Progenitor cell of endocrine pancreas (in vitro differentiated cells): ENCODE data around the gene PIK3IP1. TPM values are rescaled to one million over a fixed set of nuclear protein-coding genes. Genes with fewer than 3 reads are reported as not detected.

Experiments
- DNase-seq: peaks from one replicate; pipeline ENCODE4 v3.0.0; 2021; ENCODE audit warnings: low spot score; ENCODE audit not compliant: unreplicated experiment
- H3K27ac Mint-ChIP-seq: 2 replicates; pipeline ENCODE4 v1.8.0; 2021; ENCODE audit warnings: mild to moderate bottlenecking, moderate library complexity, mixed read lengths
- H3K27me3 Mint-ChIP-seq: 2 replicates; pipeline ENCODE4 v1.8.0; 2021; ENCODE audit warnings: mixed read lengths
- H3K36me3 Mint-ChIP-seq: 2 replicates; pipeline ENCODE4 v1.8.0; 2022; ENCODE audit warnings: mixed read lengths; ENCODE audit not compliant: insufficient read depth
- H3K4me1 Mint-ChIP-seq: 2 replicates; pipeline ENCODE4 v1.8.0; 2021; ENCODE audit warnings: low read depth, mixed read lengths
- H3K4me3 Mint-ChIP-seq: 2 replicates; pipeline ENCODE4 v1.8.0; 2021; ENCODE audit warnings: low read depth, mild to moderate bottlenecking, moderate library complexity, mixed read lengths
- H3K9me3 Mint-ChIP-seq: 2 replicates; pipeline ENCODE4 v1.8.0; 2021; ENCODE audit warnings: low read depth, mixed read lengths
- CTCF ChIP-seq: fragments of 200-600 bp; sonication (generic); IDR thresholded peaks from one replicate; pipeline ENCODE4 v1.5.0; 2021; ENCODE audit warnings: antibody characterized with exemption, mild to moderate bottlenecking; ENCODE audit not compliant: unreplicated experiment
- total RNA-seq: library from RNA; stranded (reverse); gene quantifications from 2 replicates; pipeline ENCODE4 v1.2.1, GENCODE V29; 2021

Gene PIK3IP1
- total RNA-seq, 1 donor from 2014 or later, result 7.6 TPM

GRCh38 chr22:31282748-31283468 lies 9.4 kb downstream of the PIK3IP1 start:
- Mint-ChIP-seq H3K27ac (no peak overlapping the region), H3K27me3 (no peaks in the 10 kb centered on the region), H3K4me3 (no peak overlapping the region), H3K4me1 (peaks cover 19% of the 10 kb centered on the region), H3K36me3 (peaks cover 3% of the 10 kb centered on the region), H3K9me3 (no peaks in the 10 kb centered on the region)
- DNase-seq, result no peak
- no peak for TF ChIP-seq CTCF

- no peak overlapping the region for H3K4me3 Mint-ChIP-seq
- DNase-seq, result no peak
- H3K27me3 Mint-ChIP-seq, result no peaks in the 10 kb centered on the region
- TF ChIP-seq CTCF, result no peak
- H3K4me1 Mint-ChIP-seq, result peaks cover 19% of the 10 kb centered on the region
- no peak overlapping the region for H3K27ac Mint-ChIP-seq
- no peaks in the 10 kb centered on the region for H3K9me3 Mint-ChIP-seq
- H3K36me3 Mint-ChIP-seq, result peaks cover 3% of the 10 kb centered on the region
Measured at GRCh38 chr22:31281733-31282132, 10.6 kb downstream of the PIK3IP1 start.

- Mint-ChIP-seq H3K27me3 (no peaks in the 10 kb centered on the region), H3K4me1 (peaks cover 17% of the 10 kb centered on the region), H3K27ac (peak overlapping the region; percentile 50), H3K36me3 (peaks cover 6% of the 10 kb centered on the region), H3K9me3 (no peaks in the 10 kb centered on the region), H3K4me3 (no peak overlapping the region)
- no peak for DNase-seq
- TF ChIP-seq CTCF, result no peak
Measured at GRCh38 chr22:31279821-31280505, 12.3 kb downstream of the PIK3IP1 start.

GRCh38 chr22:31279327-31279669 lies 13.0 kb downstream of the PIK3IP1 start:
- peaks cover 10% of the 10 kb centered on the region for H3K4me1 Mint-ChIP-seq
- H3K4me3 Mint-ChIP-seq, result no peak overlapping the region
- no peaks in the 10 kb centered on the region for H3K9me3 Mint-ChIP-seq
- no peaks in the 10 kb centered on the region for H3K27me3 Mint-ChIP-seq
- no peak for DNase-seq
- no peak overlapping the region for H3K27ac Mint-ChIP-seq
- H3K36me3 Mint-ChIP-seq, result peaks cover 7% of the 10 kb centered on the region
- no peak for TF ChIP-seq CTCF

GRCh38 chr22:31278626-31279326 lies 13.5 kb downstream of the PIK3IP1 start:
- Mint-ChIP-seq H3K4me3 (no peak overlapping the region), H3K4me1 (peaks cover 7% of the 10 kb centered on the region), H3K27me3 (no peaks in the 10 kb centered on the region), H3K36me3 (peaks cover 8% of the 10 kb centered on the region), H3K9me3 (no peaks in the 10 kb centered on the region), H3K27ac (no peak overlapping the region)
- DNase-seq, result no peak
- no peak for TF ChIP-seq CTCF
